ENCODE measurements around the gene CACNG8. TPM values are rescaled to one million over a fixed set of nuclear protein-coding genes. Genes with fewer than 3 reads are reported as not detected.

Gene CACNG8
- total RNA-seq, 1 donor from 2014 or later = 2.6 TPM

DNA sequence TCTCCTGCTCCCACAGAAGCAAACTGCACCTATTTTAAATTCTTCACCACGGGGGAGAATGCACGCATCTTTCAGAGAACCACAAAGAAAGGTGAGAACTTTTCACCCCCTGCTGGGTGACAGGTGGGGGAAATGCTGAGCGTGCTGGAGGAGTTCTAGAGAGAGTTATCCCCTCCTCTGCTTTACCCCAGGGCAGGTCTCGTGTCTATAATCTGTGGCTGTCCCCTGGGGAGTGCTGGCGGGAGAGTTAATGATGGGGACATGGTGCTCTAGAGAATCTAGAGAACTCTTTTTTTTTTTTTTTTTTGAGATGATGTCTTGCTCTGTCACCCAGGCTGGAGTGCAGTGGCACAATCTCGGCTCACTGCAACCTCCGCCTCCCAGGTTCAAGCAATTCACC, 35.5 kb downstream of the CACNG8 start:
- DNase-seq (ENCODE audit: low spot score in 2 of 2, unreplicated experiment in 2 of 2) = no peak
- Mint-ChIP-seq H3K9me3 (no peaks in the 10 kb centered on the region), H3K4me3 (no peak overlapping the region), H3K27me3 (ENCODE audit: low read depth) (peaks cover 53% of the 10 kb centered on the region), H3K4me1 (peaks cover 9% of the 10 kb centered on the region), H3K36me3 (no peaks in the 10 kb centered on the region), H3K27ac (no peak overlapping the region)
- TF ChIP-seq, protein P1, sequence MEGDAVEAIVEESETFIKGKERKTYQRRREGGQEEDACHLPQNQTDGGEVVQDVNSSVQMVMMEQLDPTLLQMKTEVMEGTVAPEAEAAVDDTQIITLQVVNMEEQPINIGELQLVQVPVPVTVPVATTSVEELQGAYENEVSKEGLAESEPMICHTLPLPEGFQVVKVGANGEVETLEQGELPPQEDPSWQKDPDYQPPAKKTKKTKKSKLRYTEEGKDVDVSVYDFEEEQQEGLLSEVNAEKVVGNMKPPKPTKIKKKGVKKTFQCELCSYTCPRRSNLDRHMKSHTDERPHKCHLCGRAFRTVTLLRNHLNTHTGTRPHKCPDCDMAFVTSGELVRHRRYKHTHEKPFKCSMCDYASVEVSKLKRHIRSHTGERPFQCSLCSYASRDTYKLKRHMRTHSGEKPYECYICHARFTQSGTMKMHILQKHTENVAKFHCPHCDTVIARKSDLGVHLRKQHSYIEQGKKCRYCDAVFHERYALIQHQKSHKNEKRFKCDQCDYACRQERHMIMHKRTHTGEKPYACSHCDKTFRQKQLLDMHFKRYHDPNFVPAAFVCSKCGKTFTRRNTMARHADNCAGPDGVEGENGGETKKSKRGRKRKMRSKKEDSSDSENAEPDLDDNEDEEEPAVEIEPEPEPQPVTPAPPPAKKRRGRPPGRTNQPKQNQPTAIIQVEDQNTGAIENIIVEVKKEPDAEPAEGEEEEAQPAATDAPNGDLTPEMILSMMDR (IDR thresholded peaks at IDR 0.05; ENCODE audit: unreplicated experiment) = no peak

DNA sequence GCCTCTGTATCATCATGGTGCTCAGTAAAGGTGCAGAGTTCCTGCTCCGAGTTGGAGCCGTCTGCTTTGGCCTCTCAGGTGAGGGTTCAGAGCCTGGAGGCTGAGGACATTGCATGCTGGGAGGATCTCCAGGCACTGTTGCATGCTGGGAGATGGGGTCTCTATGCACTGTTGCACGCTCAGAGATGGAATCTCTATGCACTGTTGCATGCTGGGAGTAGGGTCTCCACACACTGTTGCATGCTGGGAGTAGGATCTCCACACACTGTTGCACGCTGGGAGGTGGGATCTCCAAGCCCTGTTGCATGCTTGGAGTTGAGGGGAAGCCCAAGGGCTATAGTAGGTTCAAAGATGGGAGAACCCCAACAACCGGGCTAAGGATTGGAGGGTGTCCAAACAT, 37.0 kb downstream of the CACNG8 start:
- TF ChIP-seq, protein P1 (IDR thresholded peaks at IDR 0.05; ENCODE audit: unreplicated experiment) = no peak
- Mint-ChIP-seq H3K4me3 (no peak overlapping the region), H3K27ac (no peak overlapping the region), H3K4me1 (peaks cover 9% of the 10 kb centered on the region), H3K36me3 (no peaks in the 10 kb centered on the region), H3K27me3 (ENCODE audit: low read depth) (peaks cover 45% of the 10 kb centered on the region), H3K9me3 (no peaks in the 10 kb centered on the region)
- no peak for DNase-seq (ENCODE audit: low spot score in 2 of 2, unreplicated experiment in 2 of 2)

DNA sequence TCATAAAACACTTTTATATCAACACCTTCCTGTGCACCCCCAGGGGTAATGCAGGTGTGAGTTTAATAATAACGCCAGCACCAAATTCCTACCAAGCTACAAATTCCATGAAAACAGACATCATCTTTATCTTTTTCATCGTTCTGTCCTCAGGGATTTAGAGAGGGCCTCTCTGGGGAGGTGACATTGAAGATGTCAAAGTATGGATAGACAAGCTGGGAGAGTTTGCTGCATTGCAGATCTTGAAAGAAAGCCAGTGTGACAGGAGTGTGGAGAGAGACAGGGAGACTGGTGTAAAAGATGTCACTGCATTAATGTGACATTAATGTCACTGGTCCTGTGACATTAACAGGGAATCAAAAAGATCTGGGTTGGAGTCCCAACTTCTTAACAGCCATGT, 38.8 kb downstream of the CACNG8 start:
- no peak for DNase-seq (ENCODE audit: low spot score in 2 of 2, unreplicated experiment in 2 of 2)
- H3K27ac Mint-ChIP-seq = no peak overlapping the region
- peaks cover 37% of the 10 kb centered on the region for H3K27me3 Mint-ChIP-seq (ENCODE audit: low read depth)
- no peaks in the 10 kb centered on the region for H3K9me3 Mint-ChIP-seq
- H3K4me1 Mint-ChIP-seq = peaks cover 9% of the 10 kb centered on the region
- TF ChIP-seq, protein P1 (IDR thresholded peaks at IDR 0.05; ENCODE audit: unreplicated experiment) = no peak
- H3K36me3 Mint-ChIP-seq = no peaks in the 10 kb centered on the region
- no peak overlapping the region for H3K4me3 Mint-ChIP-seq

DNA sequence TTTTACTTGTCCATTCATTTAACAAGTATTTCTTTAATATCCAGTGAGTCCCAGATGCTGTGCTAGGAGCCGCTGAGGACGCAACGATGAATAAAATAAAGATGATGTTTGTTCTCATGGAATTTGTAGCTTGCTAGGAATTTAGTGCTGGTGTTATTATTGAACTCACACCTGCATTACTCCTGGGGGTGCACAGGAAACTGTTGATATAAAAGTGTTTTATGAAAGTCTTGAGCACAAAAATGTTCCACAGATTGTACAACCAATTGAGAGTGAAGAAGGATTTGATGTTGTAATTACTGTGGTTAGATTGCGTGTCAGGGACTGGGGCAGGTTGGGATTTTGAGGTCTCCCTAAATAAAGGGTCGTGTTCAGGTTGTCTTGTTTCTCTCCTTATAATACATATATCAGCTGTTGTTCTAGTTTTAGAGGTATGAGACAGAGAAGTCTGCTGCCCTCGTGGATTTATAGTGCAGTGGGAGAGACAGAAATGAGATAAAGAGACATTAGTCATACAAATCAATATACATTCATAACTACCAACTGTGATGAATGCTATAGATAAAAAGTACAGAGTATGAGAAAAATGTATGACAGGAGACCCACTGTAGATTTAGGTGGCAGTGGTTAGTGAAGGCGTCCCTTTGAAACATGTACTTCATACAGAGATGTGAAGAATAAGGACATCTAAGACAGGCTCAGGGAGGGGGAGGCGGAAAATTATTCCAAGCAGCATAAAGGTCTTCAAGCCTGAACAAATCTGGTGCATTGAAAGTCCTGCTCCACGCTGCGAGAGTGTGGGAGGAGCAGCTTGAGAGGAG, 40.0 kb downstream of the CACNG8 start:
- Mint-ChIP-seq H3K36me3 (no peaks in the 10 kb centered on the region), H3K9me3 (no peaks in the 10 kb centered on the region), H3K27me3 (ENCODE audit: low read depth) (peaks cover 30% of the 10 kb centered on the region), H3K4me3 (no peak overlapping the region), H3K27ac (peak overlapping the region; percentile 3), H3K4me1 (peaks cover 9% of the 10 kb centered on the region)
- TF ChIP-seq, protein P1 (IDR thresholded peaks at IDR 0.05; ENCODE audit: unreplicated experiment) = no peak
- no peak for DNase-seq (ENCODE audit: low spot score in 2 of 2, unreplicated experiment in 2 of 2)

DNA sequence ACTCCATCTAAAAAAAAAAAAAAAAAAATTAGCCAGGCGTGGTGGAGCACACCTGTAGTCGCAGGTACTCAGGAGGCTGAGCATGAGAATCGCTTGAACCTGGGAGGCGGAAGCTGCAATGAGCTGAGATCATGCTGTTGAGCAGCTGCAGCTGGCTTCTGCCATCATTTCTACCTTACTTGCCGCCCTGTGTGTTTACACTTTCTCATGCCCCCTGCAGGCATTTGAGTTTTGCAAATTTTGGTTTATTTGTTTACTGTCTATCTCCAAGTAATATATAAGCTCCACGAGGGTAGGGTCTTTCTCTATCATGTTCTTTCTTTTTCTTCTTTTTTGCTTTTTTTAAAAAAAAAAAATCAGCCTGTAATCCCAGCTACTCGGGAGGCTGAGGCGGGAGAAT, 46.7 kb downstream of the CACNG8 start:
- Mint-ChIP-seq H3K27me3 (ENCODE audit: low read depth) (peaks cover 7% of the 10 kb centered on the region), H3K9me3 (no peaks in the 10 kb centered on the region), H3K4me1 (peaks cover 3% of the 10 kb centered on the region), H3K36me3 (peaks cover 2% of the 10 kb centered on the region), H3K4me3 (no peak overlapping the region), H3K27ac (no peak overlapping the region)
- no peak for DNase-seq (ENCODE audit: low spot score in 2 of 2, unreplicated experiment in 2 of 2)
- TF ChIP-seq, protein P1 (IDR thresholded peaks at IDR 0.05; ENCODE audit: unreplicated experiment) = no peak
